GM20000 (cell line): ENCODE results near the gene MAGEB16.

Experiments used
- DNase-seq: peaks from one replicate; pipeline ENCODE4 v3.0.0; 2012; ENCODE audit warnings: low spot score
- CTCF ChIP-seq: IDR thresholded peaks from 2 replicates; pipeline ENCODE4 v1.5.1; 2012; ENCODE audit warnings: mild to moderate bottlenecking, control low read depth; ENCODE audit errors: extremely low read depth, missing control alignments

Gene MAGEB16

GRCh38 chrX:35819241-35819640 is 21.1 kb downstream of the MAGEB16 start:
- DNase-seq = no peak
- no peak for TF ChIP-seq CTCF

- DNase-seq = no peak
- no peak for TF ChIP-seq CTCF
Observed at GRCh38 chrX:35826503-35826902, 28.4 kb downstream of the MAGEB16 start.

GRCh38 chrX:35829501-35829900 is 31.4 kb downstream of the MAGEB16 start:
- no peak for DNase-seq
- TF ChIP-seq CTCF = no peak

- no peak for DNase-seq
- TF ChIP-seq CTCF = no peak
Observed at GRCh38 chrX:35841872-35842271, 43.7 kb downstream of the MAGEB16 start.

- DNase-seq = no peak
- no peak for TF ChIP-seq CTCF
Observed at GRCh38 chrX:35842674-35843073, 44.5 kb downstream of the MAGEB16 start.

- no peak for TF ChIP-seq CTCF
Observed at GRCh38 chrX:35847736-35848135, 49.6 kb downstream of the MAGEB16 start.

More at GRCh38 chrX:35847736-35848135, 49.6 kb downstream of the MAGEB16 start:
- DNase-seq = no peak
